Testis (tissue), 2 donors: ENCODE measurements around the gene SLIRP.

Experiments used
- POLR2A ChIP-seq: fragments of 450-650 bp; IDR thresholded peaks from one replicate; pipeline ENCODE4 v1.6.1; 2017; ENCODE audit warnings: antibody characterized with exemption, mild to moderate bottlenecking, moderate library complexity
- TF ChIP-seq, protein P1 (sequence below), 3 experiments: fragments of 450-650 bp in 2 of 3; fragments of 200-600 bp in 1 of 3; sonication (generic) in 1 of 3; IDR thresholded peaks; one replicate each; pipeline ENCODE4 v1.5.1; 2016 to 2019; ENCODE audit warnings: antibody characterized with exemption in 3 of 3, mild to moderate bottlenecking in 2 of 3, moderate library complexity in 1 of 3

DNA sequence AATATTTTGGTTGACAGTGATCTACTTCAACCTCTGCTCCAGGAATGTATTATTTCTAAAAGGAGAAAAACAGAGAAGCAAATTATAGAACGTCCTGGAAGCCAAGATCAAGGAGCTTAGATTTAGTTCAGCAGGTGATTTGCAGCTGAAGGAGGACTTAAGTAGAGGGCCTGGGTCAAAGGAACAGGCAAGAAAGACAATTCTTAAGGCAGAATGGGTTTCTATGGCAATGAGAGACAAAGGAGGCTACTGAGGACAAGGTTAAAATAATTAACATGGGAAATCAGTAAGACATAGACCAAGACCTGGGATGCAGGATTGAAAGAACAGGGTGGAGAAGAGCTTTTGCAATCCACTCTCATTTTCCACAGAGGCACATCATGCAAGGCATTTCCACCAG is 55.4 kb downstream of the SLIRP start:
- TF ChIP-seq, protein P1, sequence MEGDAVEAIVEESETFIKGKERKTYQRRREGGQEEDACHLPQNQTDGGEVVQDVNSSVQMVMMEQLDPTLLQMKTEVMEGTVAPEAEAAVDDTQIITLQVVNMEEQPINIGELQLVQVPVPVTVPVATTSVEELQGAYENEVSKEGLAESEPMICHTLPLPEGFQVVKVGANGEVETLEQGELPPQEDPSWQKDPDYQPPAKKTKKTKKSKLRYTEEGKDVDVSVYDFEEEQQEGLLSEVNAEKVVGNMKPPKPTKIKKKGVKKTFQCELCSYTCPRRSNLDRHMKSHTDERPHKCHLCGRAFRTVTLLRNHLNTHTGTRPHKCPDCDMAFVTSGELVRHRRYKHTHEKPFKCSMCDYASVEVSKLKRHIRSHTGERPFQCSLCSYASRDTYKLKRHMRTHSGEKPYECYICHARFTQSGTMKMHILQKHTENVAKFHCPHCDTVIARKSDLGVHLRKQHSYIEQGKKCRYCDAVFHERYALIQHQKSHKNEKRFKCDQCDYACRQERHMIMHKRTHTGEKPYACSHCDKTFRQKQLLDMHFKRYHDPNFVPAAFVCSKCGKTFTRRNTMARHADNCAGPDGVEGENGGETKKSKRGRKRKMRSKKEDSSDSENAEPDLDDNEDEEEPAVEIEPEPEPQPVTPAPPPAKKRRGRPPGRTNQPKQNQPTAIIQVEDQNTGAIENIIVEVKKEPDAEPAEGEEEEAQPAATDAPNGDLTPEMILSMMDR (IDR thresholded peaks at IDR 0.05) = no peak
- no peak for TF ChIP-seq POLR2A
